PFSK-1 (cell line): Measurements from ENCODE around the gene CTNNBL1.

Source experiments
- POLR2AphosphoS5 ChIP-seq: IDR thresholded peaks from 2 replicates; pipeline ENCODE4 v1.6.1; 2012; ENCODE audit warnings: low read depth, mild to moderate bottlenecking, control low read depth, low read length, moderate library complexity
- SIN3A ChIP-seq: IDR thresholded peaks from 2 replicates; pipeline ENCODE4 v1.6.1; 2012; ENCODE audit warnings: mild to moderate bottlenecking, low read length, moderate library complexity, borderline replicate concordance; ENCODE audit not compliant: insufficient read depth
- TAF1 ChIP-seq: IDR thresholded peaks from 2 replicates; pipeline ENCODE4 v1.6.1; 2012; ENCODE audit warnings: low read length, control low read depth, borderline replicate concordance; ENCODE audit not compliant: insufficient read depth
- TF ChIP-seq, protein P1 (sequence below), 2 experiments: IDR thresholded peaks; 2 replicates each; pipeline versions ENCODE4 v1.6.1 to v1.8.0; 2011 to 2012; ENCODE audit warnings: low read depth in 2 of 2, low read length in 2 of 2, control low read depth in 1 of 2, inconsistent platforms in 1 of 2, mild to moderate bottlenecking in 1 of 2, moderate library complexity in 1 of 2; ENCODE audit not compliant: insufficient read depth in 1 of 2

DNA sequence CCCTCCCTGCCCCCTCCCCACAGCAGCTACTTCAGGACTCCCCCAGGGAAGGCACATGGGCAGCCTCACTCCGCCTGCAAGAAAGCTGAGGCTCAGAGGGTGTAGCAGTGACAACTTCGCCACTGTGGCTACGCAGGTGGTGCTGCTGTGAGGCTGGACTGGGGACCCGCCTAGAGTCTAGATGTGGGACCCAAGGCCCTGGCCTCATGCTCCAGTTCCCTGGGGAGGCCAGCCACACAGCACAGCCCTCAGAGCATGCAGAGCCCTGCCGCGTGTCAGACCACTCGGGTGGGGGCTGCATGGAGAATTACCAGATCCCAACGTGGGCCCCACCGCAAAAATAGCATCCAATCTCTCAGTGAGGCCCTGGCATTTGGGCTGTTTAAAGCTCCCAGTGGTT lies 178.3 kb downstream of the CTNNBL1 start:
- TF ChIP-seq, protein P1, sequence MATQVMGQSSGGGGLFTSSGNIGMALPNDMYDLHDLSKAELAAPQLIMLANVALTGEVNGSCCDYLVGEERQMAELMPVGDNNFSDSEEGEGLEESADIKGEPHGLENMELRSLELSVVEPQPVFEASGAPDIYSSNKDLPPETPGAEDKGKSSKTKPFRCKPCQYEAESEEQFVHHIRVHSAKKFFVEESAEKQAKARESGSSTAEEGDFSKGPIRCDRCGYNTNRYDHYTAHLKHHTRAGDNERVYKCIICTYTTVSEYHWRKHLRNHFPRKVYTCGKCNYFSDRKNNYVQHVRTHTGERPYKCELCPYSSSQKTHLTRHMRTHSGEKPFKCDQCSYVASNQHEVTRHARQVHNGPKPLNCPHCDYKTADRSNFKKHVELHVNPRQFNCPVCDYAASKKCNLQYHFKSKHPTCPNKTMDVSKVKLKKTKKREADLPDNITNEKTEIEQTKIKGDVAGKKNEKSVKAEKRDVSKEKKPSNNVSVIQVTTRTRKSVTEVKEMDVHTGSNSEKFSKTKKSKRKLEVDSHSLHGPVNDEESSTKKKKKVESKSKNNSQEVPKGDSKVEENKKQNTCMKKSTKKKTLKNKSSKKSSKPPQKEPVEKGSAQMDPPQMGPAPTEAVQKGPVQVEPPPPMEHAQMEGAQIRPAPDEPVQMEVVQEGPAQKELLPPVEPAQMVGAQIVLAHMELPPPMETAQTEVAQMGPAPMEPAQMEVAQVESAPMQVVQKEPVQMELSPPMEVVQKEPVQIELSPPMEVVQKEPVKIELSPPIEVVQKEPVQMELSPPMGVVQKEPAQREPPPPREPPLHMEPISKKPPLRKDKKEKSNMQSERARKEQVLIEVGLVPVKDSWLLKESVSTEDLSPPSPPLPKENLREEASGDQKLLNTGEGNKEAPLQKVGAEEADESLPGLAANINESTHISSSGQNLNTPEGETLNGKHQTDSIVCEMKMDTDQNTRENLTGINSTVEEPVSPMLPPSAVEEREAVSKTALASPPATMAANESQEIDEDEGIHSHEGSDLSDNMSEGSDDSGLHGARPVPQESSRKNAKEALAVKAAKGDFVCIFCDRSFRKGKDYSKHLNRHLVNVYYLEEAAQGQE (IDR thresholded peaks at IDR 0.05; ENCODE audit: insufficient read depth in 1 of 2, low read depth in 2 of 2, low read length in 2 of 2), result no peak
- TF ChIP-seq SIN3A (no peak), POLR2AphosphoS5 (no peak), TAF1 (no peak)
